Hematopoietic multipotent progenitor cell treated with erythropoietin and hydrocortisone succinate and interleukin-3 and kit ligand, for 15 days (in vitro differentiated cells): ENCODE results near the gene SLC24A1.

Experiments used
- DNase-seq: peaks from one replicate; pipeline ENCODE4 v3.0.0-alpha.2; 2015; ENCODE audit warnings: low spot score

Gene SLC24A1

GRCh38 chr15:65653341-65653740, 31.6 kb downstream of the SLC24A1 start:
- no peak for DNase-seq

DNA sequence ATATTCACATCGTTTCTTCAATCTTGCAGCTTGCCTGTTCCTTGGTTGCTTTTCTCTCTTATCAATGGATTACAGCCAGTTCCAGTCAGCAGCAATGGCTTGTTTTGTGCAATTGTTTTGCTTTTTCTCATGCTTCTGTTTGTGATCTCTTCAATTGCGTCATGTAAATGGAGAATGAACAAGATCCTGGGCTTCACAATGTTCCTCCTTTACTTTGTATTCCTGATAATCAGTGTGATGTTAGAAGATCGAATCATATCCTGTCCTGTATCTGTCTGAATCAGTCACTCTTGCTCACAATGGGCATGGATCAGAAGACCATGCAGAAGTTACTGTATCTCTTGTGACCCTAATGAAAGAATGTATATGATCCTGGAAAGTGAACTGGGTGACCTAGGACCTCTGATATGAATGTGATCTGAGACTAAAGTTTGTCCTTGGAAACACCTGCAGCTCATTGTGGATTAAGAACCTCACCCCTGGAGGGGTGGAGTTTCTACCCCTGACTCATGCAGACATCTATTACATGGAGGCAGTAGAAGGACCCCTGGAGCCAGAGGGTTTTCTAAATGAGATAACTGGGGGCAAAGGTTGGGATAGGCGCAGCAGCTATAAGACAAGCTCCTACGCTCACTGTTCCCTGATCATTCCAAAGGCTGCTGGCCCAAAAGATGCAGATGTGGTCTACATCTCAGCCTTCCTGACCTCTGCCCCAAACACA, 32.2 kb downstream of the SLC24A1 start:
- no peak for DNase-seq

DNA sequence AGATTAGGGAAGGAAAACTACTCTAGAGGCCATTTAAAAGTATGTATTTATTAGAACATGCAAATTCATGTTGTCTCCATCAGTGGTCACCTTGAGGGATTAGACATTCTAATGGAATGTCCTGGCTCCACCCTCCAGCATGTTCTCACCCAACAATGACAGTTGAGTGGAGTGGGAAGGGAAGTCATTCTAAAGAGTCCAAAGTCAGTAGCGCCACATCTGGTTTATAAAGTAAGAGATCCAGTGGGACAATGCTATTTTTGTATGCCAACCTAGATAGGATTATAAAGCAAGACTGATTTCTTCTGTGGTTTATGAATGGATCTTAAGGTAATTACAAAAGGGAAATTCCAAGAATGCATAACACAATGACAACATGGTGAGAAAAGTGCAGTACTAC, 33.3 kb downstream of the SLC24A1 start:
- no peak for DNase-seq

- DNase-seq, result no peak
Observed at GRCh38 chr15:65655457-65655856, 33.7 kb downstream of the SLC24A1 start.

DNA sequence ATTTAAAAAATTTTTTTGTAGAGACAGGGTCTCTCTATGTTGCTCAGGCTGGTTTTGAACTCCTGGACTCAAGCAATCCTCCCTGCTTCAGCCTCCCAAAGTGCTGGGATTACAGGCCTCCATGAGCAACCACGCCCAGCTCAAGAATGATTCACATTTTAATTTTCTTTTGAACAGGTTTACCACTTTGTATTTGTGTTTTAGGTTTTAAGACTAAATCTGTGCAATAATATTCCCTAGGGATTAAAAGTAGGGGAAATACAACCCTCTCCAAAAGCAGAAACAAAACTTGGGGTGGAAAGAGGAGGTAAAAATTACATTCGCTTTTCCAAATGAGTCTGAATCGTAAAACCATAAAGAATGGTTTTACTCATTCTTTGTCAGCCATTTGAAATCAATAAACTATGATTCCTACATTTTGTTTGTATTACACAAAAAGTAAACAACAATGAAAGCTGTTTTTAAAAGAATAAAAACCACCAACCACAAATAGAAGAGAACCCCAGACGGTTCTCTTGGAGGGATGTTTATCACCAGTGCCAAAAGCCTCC, 37.8 kb downstream of the SLC24A1 start:
- no peak for DNase-seq

GRCh38 chr15:65660927-65661326, 39.2 kb downstream of the SLC24A1 start:
- no peak for DNase-seq

GRCh38 chr15:65663521-65663920, 41.8 kb downstream of the SLC24A1 start:
- DNase-seq, result no peak

DNA sequence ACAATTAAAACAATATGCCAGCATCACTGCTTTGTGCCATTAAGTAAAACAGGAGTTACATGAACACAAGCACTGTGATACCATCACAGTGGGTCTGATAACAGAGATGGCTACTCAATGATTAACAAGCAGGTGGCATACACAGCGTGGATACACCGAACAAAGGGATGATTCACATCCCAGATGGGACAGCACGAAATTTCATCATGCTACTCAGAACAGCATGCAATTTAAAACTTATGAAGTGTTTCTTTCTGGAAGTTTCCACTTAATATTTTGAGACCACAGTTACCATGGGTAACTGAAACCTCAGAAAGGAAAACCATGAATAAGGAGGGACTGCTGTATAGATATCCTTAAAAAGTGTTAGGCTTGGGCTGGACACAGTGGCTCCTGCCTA, 44.5 kb downstream of the SLC24A1 start:
- DNase-seq, result no peak

GRCh38 chr15:65675551-65675950, 53.8 kb downstream of the SLC24A1 start:
- DNase-seq, result no peak

GRCh38 chr15:65676123-65676522, 54.4 kb downstream of the SLC24A1 start:
- DNase-seq, result no peak

GRCh38 chr15:65680544-65680943, 58.8 kb downstream of the SLC24A1 start:
- DNase-seq, result no peak

DNA sequence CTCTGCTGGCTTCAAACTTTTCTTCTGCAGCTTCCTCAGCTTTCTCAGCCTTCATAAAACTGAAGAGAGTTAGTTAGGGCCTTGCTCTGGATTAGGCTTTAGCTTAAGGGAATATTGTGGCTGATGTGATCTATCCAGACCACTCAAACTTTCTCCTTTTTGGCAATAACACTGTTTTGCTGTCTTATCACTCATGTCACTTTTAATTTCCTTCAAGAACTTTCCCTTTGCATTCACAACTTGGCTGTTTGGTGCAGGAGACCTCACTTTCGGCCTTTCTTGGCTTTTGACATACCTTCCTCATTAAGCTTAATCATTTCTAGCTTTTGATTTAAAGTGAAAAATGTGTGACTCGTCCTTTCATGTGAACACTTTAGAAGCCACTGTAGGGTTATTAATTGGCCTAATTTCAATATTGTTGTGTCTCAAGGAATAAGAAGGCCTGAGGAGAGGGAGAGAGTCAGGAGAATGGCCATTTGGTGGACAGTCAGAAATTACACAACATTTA, 60.7 kb downstream of the SLC24A1 start:
- DNase-seq, result no peak

GRCh38 chr15:65688462-65688861, 66.7 kb downstream of the SLC24A1 start:
- no peak for DNase-seq

DNA sequence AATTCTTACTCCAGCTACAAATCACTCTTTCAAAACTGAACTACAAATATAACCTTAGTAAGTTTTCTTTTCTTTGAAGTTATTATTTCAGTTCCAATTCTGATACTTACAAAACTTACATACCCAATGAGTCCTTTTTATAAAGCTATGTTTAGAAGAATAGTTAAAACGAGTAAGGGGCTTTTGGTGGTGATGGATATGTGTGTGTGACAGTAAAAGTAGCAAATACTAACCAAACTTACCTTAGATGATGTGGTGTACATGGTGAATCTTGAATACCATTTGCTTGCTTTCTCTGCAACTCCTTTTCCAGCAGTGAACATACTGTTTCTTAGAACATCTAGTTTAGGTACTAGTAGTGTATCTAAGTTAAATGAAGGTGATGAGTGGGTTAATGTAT, 68.4 kb downstream of the SLC24A1 start:
- DNase-seq, result no peak

DNA sequence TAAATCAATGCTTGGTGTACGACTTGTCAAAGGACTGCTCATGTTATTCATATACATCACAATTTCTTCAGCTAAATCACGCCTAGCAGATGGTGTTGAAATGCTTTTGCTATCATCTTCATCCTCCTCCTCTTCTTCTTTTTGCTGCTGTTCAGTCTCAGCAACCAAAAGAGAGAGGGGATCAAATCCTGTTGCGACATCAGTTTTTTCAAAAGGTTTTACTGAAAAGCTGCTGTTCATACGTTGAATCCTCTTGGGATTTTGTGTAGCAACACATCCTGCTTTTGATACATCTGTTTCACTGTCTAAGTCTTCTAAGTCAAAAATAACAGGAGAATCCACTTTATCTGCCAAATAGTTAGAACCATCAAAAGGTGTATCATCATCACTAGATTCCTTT, 69.0 kb downstream of the SLC24A1 start:
- DNase-seq, result no peak

- DNase-seq, result no peak
Observed at GRCh38 chr15:65695081-65695480, 73.3 kb downstream of the SLC24A1 start.
